Activated naive CD8-positive, alpha-beta T cell treated with anti-CD3 and anti-CD28 coated beads, Interleukin-2, amount 50 U/mL, for 16 hours (primary cell): ENCODE results near the gene ABL1.

Experiments used
- DNase-seq: peaks from one replicate; pipeline ENCODE4 v3.0.0-alpha.2; 2020; ENCODE audit warnings: low read depth, low spot score

The ABL1 gene

GRCh38 chr9:130872093-130872492, 37.0 kb downstream of the ABL1 start:
- DNase-seq: no peak

GRCh38 chr9:130872508-130872907, 37.5 kb downstream of the ABL1 start:
- DNase-seq: no peak

- no peak for DNase-seq
Measured at GRCh38 chr9:130872912-130873503, 38.0 kb downstream of the ABL1 start.

GRCh38 chr9:130873966-130874365, 38.9 kb downstream of the ABL1 start:
- no peak for DNase-seq

- no peak for DNase-seq
Measured at GRCh38 chr9:130874783-130875182, 39.7 kb downstream of the ABL1 start.

GRCh38 chr9:130877300-130877699, 42.2 kb downstream of the ABL1 start:
- no peak for DNase-seq

- no peak for DNase-seq
Measured at GRCh38 chr9:130878295-130878694, 43.2 kb downstream of the ABL1 start.

GRCh38 chr9:130879863-130880411, 44.9 kb downstream of the ABL1 start:
- DNase-seq: no peak

- no peak for DNase-seq
Measured at GRCh38 chr9:130880599-130881220, 45.7 kb downstream of the ABL1 start.

GRCh38 chr9:130881516-130881915, 46.5 kb downstream of the ABL1 start:
- no peak for DNase-seq

- DNase-seq: no peak
Measured at GRCh38 chr9:130882696-130883225, 47.7 kb downstream of the ABL1 start.

GRCh38 chr9:130883479-130883878, 48.4 kb downstream of the ABL1 start:
- no peak for DNase-seq

- no peak for DNase-seq
Measured at GRCh38 chr9:130884111-130884531, 49.1 kb downstream of the ABL1 start.

GRCh38 chr9:130884542-130885483, 49.8 kb downstream of the ABL1 start:
- DNase-seq: no peak

GRCh38 chr9:130885484-130886375, 50.7 kb downstream of the ABL1 start:
- DNase-seq: no peak

- DNase-seq: no peak
Measured at GRCh38 chr9:130886981-130887380, 51.9 kb downstream of the ABL1 start.

- no peak for DNase-seq
Measured at GRCh38 chr9:130887494-130888144, 52.6 kb downstream of the ABL1 start.

- no peak for DNase-seq
Measured at GRCh38 chr9:130888146-130888885, 53.3 kb downstream of the ABL1 start.

GRCh38 chr9:130890124-130890523, 55.1 kb downstream of the ABL1 start:
- DNase-seq: no peak
